HG03196 (cell line): ENCODE data around the gene PGC.

Experiments
- ATAC-seq: cut with Tn5 transposase; IDR thresholded peaks from one replicate; pipeline ENCODE4 v1.9.1; 2021; ENCODE audit not compliant: unreplicated experiment

PGC gene

GRCh38 chr6:41702089-41702745 is 45.0 kb downstream of the PGC start:
- no peak for ATAC-seq

GRCh38 chr6:41700463-41701347 is 46.5 kb downstream of the PGC start:
- ATAC-seq = no peak

- no peak for ATAC-seq
Observed at GRCh38 chr6:41699063-41699462, 48.1 kb downstream of the PGC start.

GRCh38 chr6:41697861-41698781 is 49.1 kb downstream of the PGC start:
- no peak for ATAC-seq

GRCh38 chr6:41696788-41697187 is 50.4 kb downstream of the PGC start:
- no peak for ATAC-seq

- no peak for ATAC-seq
Observed at GRCh38 chr6:41695825-41696224, 51.4 kb downstream of the PGC start.

- ATAC-seq = no peak
Observed at GRCh38 chr6:41694815-41695526, 52.2 kb downstream of the PGC start.

- no peak for ATAC-seq
Observed at GRCh38 chr6:41693281-41694240, 53.6 kb downstream of the PGC start.

- ATAC-seq = no peak
Observed at GRCh38 chr6:41692730-41693129, 54.5 kb downstream of the PGC start.

- no peak for ATAC-seq
Observed at GRCh38 chr6:41692080-41692675, 55.0 kb downstream of the PGC start.

- no peak for ATAC-seq
Observed at GRCh38 chr6:41691426-41692079, 55.6 kb downstream of the PGC start.

- no peak for ATAC-seq
Observed at GRCh38 chr6:41690541-41691330, 56.5 kb downstream of the PGC start.

GRCh38 chr6:41689171-41690008 is 57.8 kb downstream of the PGC start:
- ATAC-seq = no peak

- no peak for ATAC-seq
Observed at GRCh38 chr6:41688256-41688965, 58.8 kb downstream of the PGC start.

GRCh38 chr6:41687501-41688175 is 59.6 kb downstream of the PGC start:
- no peak for ATAC-seq
